Right lobe of liver (tissue), 4 donors: ENCODE data around the gene CSTF1.

Experiments used
- CTCF ChIP-seq, 4 donors: fragments of 200-600 bp in 3 of 4; fragments of 450-650 bp in 1 of 4; IDR thresholded peaks; one replicate each; pipeline versions ENCODE4 v1.5.1 to v1.8.0; 2016 to 2022; ENCODE audit warnings: antibody characterized with exemption in 4 of 4, mild to moderate bottlenecking in 2 of 4
- POLR2A ChIP-seq: fragments of 450-650 bp; IDR thresholded peaks from one replicate; pipeline ENCODE4 v1.6.1; 2017; ENCODE audit warnings: antibody characterized with exemption, mild to moderate bottlenecking
- donor health status: DM: no; HTN: no; CAD: no.
- donor health status: DM: no; HTN: no; CAD: no.
- donor health status: DM: no; HTN: yes; CAD: no.

GRCh38 chr20:56449459-56449858 lies 57.0 kb downstream of the CSTF1 start:
- no peak for TF ChIP-seq POLR2A
- no peak for TF ChIP-seq CTCF (IDR thresholded peaks at IDR 0.05)
